Osteocyte (in vitro differentiated cells): ENCODE data around the gene FBXO3. TPM values are rescaled to one million over a fixed set of nuclear protein-coding genes. Genes with fewer than 3 reads are reported as not detected.
A peak's percentile ranks its signal among the peaks of the same experiment; 100 is the strongest.

Experiments used
- DNase-seq: peaks from one replicate; pipeline ENCODE4 v3.0.0; 2021; ENCODE audit warnings: mixed read lengths; ENCODE audit not compliant: unreplicated experiment; ENCODE audit errors: extremely low spot score
- H3K27ac Mint-ChIP-seq: one replicate; pipeline ENCODE4 v1.8.0; 2021; ENCODE audit warnings: mild to moderate bottlenecking, mixed read lengths; ENCODE audit not compliant: unreplicated experiment
- H3K27me3 Mint-ChIP-seq: one replicate; pipeline ENCODE4 v1.8.0; 2021; ENCODE audit warnings: mixed read lengths; ENCODE audit not compliant: unreplicated experiment
- H3K36me3 Mint-ChIP-seq: one replicate; pipeline ENCODE4 v1.8.0; 2021; ENCODE audit warnings: mixed read lengths; ENCODE audit not compliant: unreplicated experiment
- H3K4me1 Mint-ChIP-seq: one replicate; pipeline ENCODE4 v1.8.0; 2021; ENCODE audit warnings: mixed read lengths; ENCODE audit not compliant: unreplicated experiment
- H3K4me3 Mint-ChIP-seq: one replicate; pipeline ENCODE4 v1.8.0; 2021; ENCODE audit warnings: mild to moderate bottlenecking, moderate library complexity, mixed read lengths; ENCODE audit not compliant: unreplicated experiment
- H3K9me3 Mint-ChIP-seq: one replicate; pipeline ENCODE4 v1.8.0; 2021; ENCODE audit warnings: mixed read lengths; ENCODE audit not compliant: unreplicated experiment
- CTCF ChIP-seq: fragments of 200-600 bp; sonication (generic); IDR thresholded peaks from 2 replicates; pipeline ENCODE4 v1.5.0; 2021; ENCODE audit warnings: antibody characterized with exemption, mild to moderate bottlenecking, moderate library complexity
- total RNA-seq: library from RNA; stranded (reverse); gene quantifications from 2 replicates; pipeline ENCODE4 v1.2.1, GENCODE V29; 2021

FBXO3 gene
- total RNA-seq, 1 donor from 2014 or later, result 31.1 TPM

- Mint-ChIP-seq H3K4me1 (peaks cover 16% of the 10 kb centered on the region), H3K27me3 (no peaks in the 10 kb centered on the region), H3K9me3 (no peaks in the 10 kb centered on the region), H3K27ac (no peak overlapping the region), H3K36me3 (peaks cover 20% of the 10 kb centered on the region), H3K4me3 (no peak overlapping the region)
- no peak for DNase-seq
- TF ChIP-seq CTCF, result peak; percentile 60
Measured at GRCh38 chr11:33742249-33742851, 32.0 kb downstream of the FBXO3 start.

- Mint-ChIP-seq H3K36me3 (peaks cover 15% of the 10 kb centered on the region), H3K4me1 (peaks cover 18% of the 10 kb centered on the region), H3K4me3 (no peak overlapping the region), H3K9me3 (no peaks in the 10 kb centered on the region), H3K27ac (no peak overlapping the region), H3K27me3 (no peaks in the 10 kb centered on the region)
- DNase-seq, result no peak
- TF ChIP-seq CTCF, result no peak
Measured at GRCh38 chr11:33741806-33742205, 32.5 kb downstream of the FBXO3 start.

- H3K9me3 Mint-ChIP-seq, result no peaks in the 10 kb centered on the region
- peaks cover 10% of the 10 kb centered on the region for H3K36me3 Mint-ChIP-seq
- no peak for DNase-seq
- H3K4me3 Mint-ChIP-seq, result peak overlapping the region; percentile 92
- peak overlapping the region; percentile 97 for H3K27ac Mint-ChIP-seq
- TF ChIP-seq CTCF, result no peak
- peaks cover 45% of the 10 kb centered on the region for H3K4me1 Mint-ChIP-seq
- H3K27me3 Mint-ChIP-seq, result no peaks in the 10 kb centered on the region
Measured at GRCh38 chr11:33737362-33737821, 36.9 kb downstream of the FBXO3 start.

- H3K4me3 Mint-ChIP-seq, result peak within 1 kb of the TSS; percentile 92
- H3K27me3 Mint-ChIP-seq, result no peaks in the 10 kb centered on the region
- H3K36me3 Mint-ChIP-seq, result peaks cover 13% of the 10 kb centered on the region
- peak within 1 kb of the TSS; percentile 97 for H3K27ac Mint-ChIP-seq
- H3K4me1 Mint-ChIP-seq, result peaks cover 56% of the 10 kb centered on the region
- DNase-seq, result peak; percentile 96
- no peaks in the 10 kb centered on the region for H3K9me3 Mint-ChIP-seq
- no peak for TF ChIP-seq CTCF
Measured at GRCh38 chr11:33736148-33736812, 38.0 kb downstream of the FBXO3 start, which contains the start of gene CD59. CD59 (minus strand) TSS chr11:33736423; CDS start chr11:33722445, 13,978 bp downstream.
